ENCODE measurements around the gene OTUB1.

OTUB1 gene

GRCh38 chr11:64025205-64025604 is 39.0 kb downstream of the OTUB1 start:
- no peak overlapping the region for H3K4me3 ChIP-seq (replicated peaks; ENCODE audit: low read depth, low read length)
- no peak for TF ChIP-seq CTCF (IDR thresholded peaks at IDR 0.05; ENCODE audit: low read length, missing control alignments)
- DNase-seq (ENCODE audit: low read depth) = no peak

GRCh38 chr11:64026575-64027205 is 40.5 kb downstream of the OTUB1 start:
- no peak for DNase-seq (ENCODE audit: low read depth)
- no peak for TF ChIP-seq CTCF (IDR thresholded peaks at IDR 0.05; ENCODE audit: low read length, missing control alignments)
- H3K4me3 ChIP-seq (replicated peaks; ENCODE audit: low read depth, low read length) = no peak overlapping the region

- TF ChIP-seq CTCF (IDR thresholded peaks at IDR 0.05; ENCODE audit: low read length, missing control alignments) = no peak
- no peak overlapping the region for H3K4me3 ChIP-seq (replicated peaks; ENCODE audit: low read depth, low read length)
- no peak for DNase-seq (ENCODE audit: low read depth)
These were observed 41.6 kb downstream of the OTUB1 start for GRCh38 chr11:64027651-64028397.

GRCh38 chr11:64028398-64029115 is 42.3 kb downstream of the OTUB1 start:
- DNase-seq (ENCODE audit: low read depth) = no peak
- no peak overlapping the region for H3K4me3 ChIP-seq (replicated peaks; ENCODE audit: low read depth, low read length)
- TF ChIP-seq CTCF (IDR thresholded peaks at IDR 0.05; ENCODE audit: low read length, missing control alignments) = no peak

GRCh38 chr11:64029773-64030172 is 43.5 kb downstream of the OTUB1 start:
- DNase-seq (ENCODE audit: low read depth) = no peak
- no peak for TF ChIP-seq CTCF (IDR thresholded peaks at IDR 0.05; ENCODE audit: low read length, missing control alignments)
- H3K4me3 ChIP-seq (replicated peaks; ENCODE audit: low read depth, low read length) = no peak overlapping the region

- H3K4me3 ChIP-seq (replicated peaks; ENCODE audit: low read depth, low read length) = no peak overlapping the region
- DNase-seq (ENCODE audit: low read depth) = no peak
- TF ChIP-seq CTCF (IDR thresholded peaks at IDR 0.05; ENCODE audit: low read length, missing control alignments) = no peak
These were observed 44.8 kb downstream of the OTUB1 start for GRCh38 chr11:64031001-64031400.
